Osteocyte (in vitro differentiated cells): ENCODE results near the gene MTUS2. TPM values are rescaled to one million over a fixed set of nuclear protein-coding genes. Genes with fewer than 3 reads are reported as not detected.
"Not testable (repeated sequence)": the region's sequence is repeated elsewhere in the genome, so short reads cannot be mapped to it uniquely, and the experiment has no call there.

ENCODE experiments used
- DNase-seq: peaks from one replicate; pipeline ENCODE4 v3.0.0; 2021; ENCODE audit warnings: mixed read lengths; ENCODE audit not compliant: unreplicated experiment; ENCODE audit errors: extremely low spot score
- H3K27ac Mint-ChIP-seq: one replicate; pipeline ENCODE4 v1.8.0; 2021; ENCODE audit warnings: mild to moderate bottlenecking, mixed read lengths; ENCODE audit not compliant: unreplicated experiment
- H3K27me3 Mint-ChIP-seq: one replicate; pipeline ENCODE4 v1.8.0; 2021; ENCODE audit warnings: mixed read lengths; ENCODE audit not compliant: unreplicated experiment
- H3K36me3 Mint-ChIP-seq: one replicate; pipeline ENCODE4 v1.8.0; 2021; ENCODE audit warnings: mixed read lengths; ENCODE audit not compliant: unreplicated experiment
- H3K4me1 Mint-ChIP-seq: one replicate; pipeline ENCODE4 v1.8.0; 2021; ENCODE audit warnings: mixed read lengths; ENCODE audit not compliant: unreplicated experiment
- H3K4me3 Mint-ChIP-seq: one replicate; pipeline ENCODE4 v1.8.0; 2021; ENCODE audit warnings: mild to moderate bottlenecking, moderate library complexity, mixed read lengths; ENCODE audit not compliant: unreplicated experiment
- H3K9me3 Mint-ChIP-seq: one replicate; pipeline ENCODE4 v1.8.0; 2021; ENCODE audit warnings: mixed read lengths; ENCODE audit not compliant: unreplicated experiment
- CTCF ChIP-seq: fragments of 200-600 bp; sonication (generic); IDR thresholded peaks from 2 replicates; pipeline ENCODE4 v1.5.0; 2021; ENCODE audit warnings: antibody characterized with exemption, mild to moderate bottlenecking, moderate library complexity
- total RNA-seq: library from RNA; stranded (reverse); gene quantifications from 2 replicates; pipeline ENCODE4 v1.2.1, GENCODE V29; 2021

MTUS2 gene
- total RNA-seq, 1 donor from 2014 or later: 0.05 TPM

GRCh38 chr13:29328501-29328900 is 508.4 kb downstream of the MTUS2 start:
- Mint-ChIP-seq H3K27ac (no peak overlapping the region), H3K9me3 (peaks cover 11% of the 10 kb centered on the region), H3K4me1 (no peaks in the 10 kb centered on the region), H3K36me3 (no peaks in the 10 kb centered on the region), H3K4me3 (no peak overlapping the region), H3K27me3 (no peaks in the 10 kb centered on the region)
- no peak for TF ChIP-seq CTCF
- no peak for DNase-seq

- Mint-ChIP-seq H3K27ac (no peak overlapping the region), H3K4me1 (no peaks in the 10 kb centered on the region), H3K9me3 (peaks cover 27% of the 10 kb centered on the region), H3K27me3 (no peaks in the 10 kb centered on the region), H3K36me3 (no peaks in the 10 kb centered on the region), H3K4me3 (no peak overlapping the region)
- TF ChIP-seq CTCF: no peak
- no peak for DNase-seq
Observed at GRCh38 chr13:29336356-29336755, 516.2 kb downstream of the MTUS2 start.

- TF ChIP-seq CTCF: no peak
- Mint-ChIP-seq H3K27ac (no peak overlapping the region), H3K4me3 (no peak overlapping the region), H3K9me3 (peaks cover 20% of the 10 kb centered on the region), H3K27me3 (peaks cover 8% of the 10 kb centered on the region), H3K4me1 (no peaks in the 10 kb centered on the region), H3K36me3 (no peaks in the 10 kb centered on the region)
- no peak for DNase-seq
Observed at GRCh38 chr13:29339386-29340272, 519.5 kb downstream of the MTUS2 start.

GRCh38 chr13:29345860-29346582 is 525.9 kb downstream of the MTUS2 start:
- not testable (repeated sequence) for H3K36me3 Mint-ChIP-seq, H3K27ac Mint-ChIP-seq, H3K9me3 Mint-ChIP-seq, H3K4me3 Mint-ChIP-seq, H3K4me1 Mint-ChIP-seq, DNase-seq
- H3K27me3 Mint-ChIP-seq: peaks cover 27% of the 10 kb centered on the region

GRCh38 chr13:29355029-29355428 is 534.9 kb downstream of the MTUS2 start:
- no peaks in the 10 kb centered on the region for H3K9me3 Mint-ChIP-seq
- no peak for TF ChIP-seq CTCF
- H3K27ac Mint-ChIP-seq: no peak overlapping the region
- H3K27me3 Mint-ChIP-seq: peaks cover 53% of the 10 kb centered on the region
- DNase-seq: no peak
- no peaks in the 10 kb centered on the region for H3K4me1 Mint-ChIP-seq
- no peak overlapping the region for H3K4me3 Mint-ChIP-seq
- no peaks in the 10 kb centered on the region for H3K36me3 Mint-ChIP-seq
